Neural crest cell (in vitro differentiated cells): ENCODE measurements around the gene STARD8. TPM values are rescaled to one million over a fixed set of nuclear protein-coding genes. Genes with fewer than 3 reads are reported as not detected.

Source experiments
- DNase-seq: peaks from one replicate; pipeline ENCODE4 v3.0.0; 2021; ENCODE audit warnings: low read depth, mixed read lengths, low spot score
- H3K27ac Mint-ChIP-seq: one replicate; pipeline ENCODE4 v1.8.0; 2021; ENCODE audit warnings: mild to moderate bottlenecking, mixed read lengths; ENCODE audit not compliant: unreplicated experiment
- H3K27me3 Mint-ChIP-seq: 2 replicates; pipeline ENCODE4 v1.8.0; 2021; ENCODE audit warnings: low read depth, mild to moderate bottlenecking, mixed read lengths
- H3K36me3 Mint-ChIP-seq: 2 replicates; pipeline ENCODE4 v1.8.0; 2021; ENCODE audit warnings: low read depth, mild to moderate bottlenecking, mixed read lengths
- H3K4me1 Mint-ChIP-seq: 2 replicates; pipeline ENCODE4 v1.8.0; 2021; ENCODE audit warnings: mixed read lengths
- H3K4me3 Mint-ChIP-seq: one replicate; pipeline ENCODE4 v1.8.0; 2021; ENCODE audit warnings: mild to moderate bottlenecking, mixed read lengths
- H3K9me3 Mint-ChIP-seq: 2 replicates; pipeline ENCODE4 v1.8.0; 2021; ENCODE audit warnings: mixed read lengths
- CTCF ChIP-seq: fragments of 200-600 bp; sonication (generic); conservative IDR thresholded peaks from 2 replicates; pipeline ENCODE4 v1.5.0; 2021; ENCODE audit warnings: antibody characterized with exemption, mild to moderate bottlenecking
- total RNA-seq: library from RNA; stranded (reverse); gene quantifications from 2 replicates; pipeline ENCODE4 v1.2.1, GENCODE V29; 2021

The STARD8 gene
- total RNA-seq, 1 donor from 2014 or later, result 1.8 TPM

- no peaks in the 10 kb centered on the region for H3K4me1 Mint-ChIP-seq
- no peaks in the 10 kb centered on the region for H3K36me3 Mint-ChIP-seq
- no peak overlapping the region for H3K27ac Mint-ChIP-seq
- TF ChIP-seq CTCF, result no peak
- H3K27me3 Mint-ChIP-seq, result no peaks in the 10 kb centered on the region
- DNase-seq, result no peak
- H3K9me3 Mint-ChIP-seq, result no peaks in the 10 kb centered on the region
- H3K4me3 Mint-ChIP-seq, result no peak overlapping the region
Measured at GRCh38 chrX:68640661-68641060, 6.8 kb upstream of the STARD8 start.

DNA sequence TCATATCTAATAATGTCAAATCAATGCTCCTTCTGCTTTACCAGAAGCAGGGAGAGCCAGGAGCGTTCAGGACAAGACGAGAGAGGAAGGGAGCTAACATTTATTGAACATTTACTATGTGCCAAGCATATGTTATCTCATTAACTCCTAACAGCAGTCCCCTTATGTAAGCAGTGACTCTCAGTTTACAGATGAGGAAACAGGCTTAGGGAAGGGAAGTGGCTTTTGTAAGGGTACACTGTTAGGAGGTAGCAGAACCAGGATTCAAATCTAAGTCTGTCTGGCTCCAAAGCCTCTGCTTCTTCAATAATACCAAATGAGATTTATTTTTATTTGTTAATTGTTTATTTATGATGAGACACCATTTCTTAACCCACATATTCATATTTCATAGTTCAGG is 2.6 kb upstream of the STARD8 start:
- no peak for DNase-seq
- Mint-ChIP-seq H3K27me3 (no peaks in the 10 kb centered on the region), H3K4me1 (peaks cover 12% of the 10 kb centered on the region), H3K27ac (no peak overlapping the region), H3K36me3 (peaks cover 4% of the 10 kb centered on the region), H3K9me3 (no peaks in the 10 kb centered on the region), H3K4me3 (no peak overlapping the region)
- no peak for TF ChIP-seq CTCF

DNA sequence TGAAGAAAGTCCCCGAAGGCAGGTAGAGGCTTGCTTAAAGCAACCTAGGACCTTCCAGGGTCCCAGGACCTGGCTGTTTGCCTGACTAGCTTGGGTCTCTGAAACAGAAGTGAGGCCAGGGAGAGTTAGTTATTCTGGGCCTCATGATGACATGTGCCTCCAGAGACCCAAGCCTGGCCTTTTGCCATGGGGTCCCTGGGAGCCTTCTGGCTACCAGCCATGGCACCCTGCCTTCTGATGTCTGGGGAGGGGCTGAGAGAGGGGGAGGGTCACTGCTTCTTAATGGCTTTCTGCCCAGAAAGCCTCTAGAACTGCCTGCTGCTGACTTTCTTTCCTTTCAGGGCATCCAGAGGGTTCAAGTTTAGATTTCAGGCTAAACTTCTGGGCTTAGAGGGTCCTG is 1.0 kb upstream of the STARD8 start:
- Mint-ChIP-seq H3K27me3 (no peaks in the 10 kb centered on the region), H3K4me1 (peaks cover 12% of the 10 kb centered on the region), H3K9me3 (no peaks in the 10 kb centered on the region), H3K27ac (no peak overlapping the region), H3K36me3 (peaks cover 4% of the 10 kb centered on the region), H3K4me3 (no peak overlapping the region)
- no peak for TF ChIP-seq CTCF
- no peak for DNase-seq

- Mint-ChIP-seq H3K4me1 (peaks cover 12% of the 10 kb centered on the region), H3K9me3 (no peaks in the 10 kb centered on the region), H3K4me3 (no peak overlapping the region), H3K27ac (no peak overlapping the region), H3K36me3 (peaks cover 4% of the 10 kb centered on the region), H3K27me3 (no peaks in the 10 kb centered on the region)
- no peak for DNase-seq
- TF ChIP-seq CTCF, result no peak
Measured at GRCh38 chrX:68648960-68649359, 1.5 kb downstream of the STARD8 start.

DNA sequence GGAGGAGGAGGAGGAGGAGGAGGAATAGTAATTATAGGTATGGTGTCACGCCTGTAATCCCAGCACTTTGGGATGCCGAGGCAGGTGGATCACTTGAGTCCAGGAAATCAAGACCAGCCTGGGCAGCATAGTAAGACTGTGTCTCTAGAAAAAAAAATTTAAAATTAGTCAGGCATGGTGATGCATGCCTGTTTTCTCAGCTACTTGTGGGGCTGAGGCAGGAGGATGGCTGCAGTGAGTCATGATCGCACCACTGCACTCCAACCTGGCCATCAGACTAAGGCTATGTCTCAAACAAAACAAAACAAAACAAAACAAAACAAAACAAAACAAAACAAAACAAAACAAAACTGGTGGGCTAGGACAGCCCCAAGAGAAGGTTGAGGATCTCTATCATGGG is 3.0 kb downstream of the STARD8 start:
- no peak overlapping the region for H3K27ac Mint-ChIP-seq
- no peak overlapping the region for H3K4me3 Mint-ChIP-seq
- H3K36me3 Mint-ChIP-seq, result peaks cover 4% of the 10 kb centered on the region
- peaks cover 2% of the 10 kb centered on the region for H3K9me3 Mint-ChIP-seq
- H3K27me3 Mint-ChIP-seq, result no peaks in the 10 kb centered on the region
- no peak for DNase-seq
- peaks cover 12% of the 10 kb centered on the region for H3K4me1 Mint-ChIP-seq
- no peak for TF ChIP-seq CTCF

DNA sequence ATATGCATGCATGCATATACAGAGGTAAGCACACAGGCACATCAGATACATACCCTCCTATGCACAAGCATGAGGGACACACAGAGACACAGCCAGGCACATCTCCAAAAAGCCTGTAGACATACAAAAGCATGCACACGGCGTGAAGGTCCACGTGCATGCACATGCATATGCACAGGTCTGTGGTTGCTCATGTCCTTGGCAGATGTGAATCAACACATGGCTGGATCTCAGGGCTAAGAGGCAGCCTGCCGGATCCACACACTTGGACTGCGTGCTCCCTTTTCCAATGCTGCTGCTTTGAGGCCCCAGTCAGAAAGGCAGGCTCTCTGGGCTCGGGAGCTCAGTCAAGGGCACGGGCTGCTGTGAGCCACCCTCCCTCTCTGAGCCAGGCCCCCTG is 3.6 kb downstream of the STARD8 start:
- H3K36me3 Mint-ChIP-seq, result peaks cover 6% of the 10 kb centered on the region
- peaks cover 6% of the 10 kb centered on the region for H3K9me3 Mint-ChIP-seq
- H3K4me1 Mint-ChIP-seq, result peaks cover 12% of the 10 kb centered on the region
- no peak for DNase-seq
- H3K4me3 Mint-ChIP-seq, result no peak overlapping the region
- TF ChIP-seq CTCF, result no peak
- no peak overlapping the region for H3K27ac Mint-ChIP-seq
- no peaks in the 10 kb centered on the region for H3K27me3 Mint-ChIP-seq
